ENCODE data around the gene ZDHHC14.
"Not testable (repeated sequence)": the region's sequence is repeated elsewhere in the genome, so short reads cannot be mapped to it uniquely, and the experiment has no call there.

Gene ZDHHC14

DNA sequence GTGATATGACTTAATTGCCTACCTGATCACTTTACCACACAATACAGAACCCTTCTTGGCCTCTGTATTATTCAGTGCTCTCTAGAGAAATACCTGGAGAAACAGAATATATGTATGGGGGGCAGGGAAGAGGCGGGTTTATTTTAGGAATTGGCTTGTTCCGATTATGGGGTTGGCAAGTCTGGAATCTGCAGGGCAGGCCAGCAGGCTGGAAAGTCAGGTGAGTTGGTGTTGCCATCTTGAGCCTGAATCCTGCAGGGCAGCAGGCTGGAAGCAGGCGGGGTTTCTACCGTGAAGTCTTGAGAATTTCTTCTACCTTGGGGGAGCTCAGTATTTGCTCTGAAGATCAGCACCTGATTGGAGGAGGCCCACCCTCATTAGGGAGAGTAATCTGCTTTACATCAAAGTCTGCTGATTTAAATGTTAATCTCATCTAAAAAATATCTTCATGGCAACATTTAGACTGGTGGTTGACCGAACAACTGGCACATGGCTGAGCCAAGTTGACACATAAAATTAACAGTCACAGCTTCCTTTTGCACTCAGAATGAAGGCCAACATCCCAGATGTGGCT lies 193.9 kb downstream of the ZDHHC14 start:
- peaks cover 27% of the 10 kb centered on the region for H3K4me1 Mint-ChIP-seq (ENCODE audit: low read depth)
- H3K4me3 Mint-ChIP-seq = no peak overlapping the region
- no peaks in the 10 kb centered on the region for H3K27me3 Mint-ChIP-seq
- no peak overlapping the region for H3K27ac Mint-ChIP-seq
- no peaks in the 10 kb centered on the region for H3K36me3 Mint-ChIP-seq (ENCODE audit: low read depth)
- peaks cover 6% of the 10 kb centered on the region for H3K9me3 Mint-ChIP-seq

- Mint-ChIP-seq H3K27ac (no peak overlapping the region), H3K36me3 (ENCODE audit: low read depth) (no peaks in the 10 kb centered on the region)
Measured at GRCh38 chr6:157575436-157576145, 194.6 kb downstream of the ZDHHC14 start.

DNA sequence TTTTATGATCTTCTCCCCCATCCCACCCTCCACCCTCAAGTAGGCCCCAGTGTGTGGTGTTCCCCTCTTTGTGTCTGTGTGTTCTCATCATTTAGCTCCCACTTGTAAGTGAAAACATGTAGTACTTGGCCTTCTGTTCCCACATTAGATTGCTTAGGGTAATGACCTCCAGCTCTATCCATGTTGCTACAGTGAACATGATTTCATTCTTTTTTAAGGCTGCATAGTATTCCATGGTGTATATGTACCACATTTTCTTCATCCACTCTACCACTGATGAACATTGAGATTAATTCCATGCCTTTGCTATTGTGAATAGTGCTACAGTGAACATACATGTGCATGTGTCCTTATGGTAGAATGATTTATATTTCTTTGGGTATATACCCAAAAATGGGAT lies 196.0 kb downstream of the ZDHHC14 start:
- H3K9me3 Mint-ChIP-seq; H3K27me3 Mint-ChIP-seq; H3K4me3 Mint-ChIP-seq; H3K36me3 Mint-ChIP-seq (ENCODE audit: low read depth); H3K27ac Mint-ChIP-seq: not testable (repeated sequence)
- peaks cover 15% of the 10 kb centered on the region for H3K4me1 Mint-ChIP-seq (ENCODE audit: low read depth)

More at GRCh38 chr6:157575436-157576145, 194.6 kb downstream of the ZDHHC14 start:
- H3K4me1 Mint-ChIP-seq (ENCODE audit: low read depth) = peaks cover 21% of the 10 kb centered on the region
- H3K4me3 Mint-ChIP-seq = no peak overlapping the region
- no peaks in the 10 kb centered on the region for H3K27me3 Mint-ChIP-seq
- H3K9me3 Mint-ChIP-seq = peaks cover 6% of the 10 kb centered on the region

DNA sequence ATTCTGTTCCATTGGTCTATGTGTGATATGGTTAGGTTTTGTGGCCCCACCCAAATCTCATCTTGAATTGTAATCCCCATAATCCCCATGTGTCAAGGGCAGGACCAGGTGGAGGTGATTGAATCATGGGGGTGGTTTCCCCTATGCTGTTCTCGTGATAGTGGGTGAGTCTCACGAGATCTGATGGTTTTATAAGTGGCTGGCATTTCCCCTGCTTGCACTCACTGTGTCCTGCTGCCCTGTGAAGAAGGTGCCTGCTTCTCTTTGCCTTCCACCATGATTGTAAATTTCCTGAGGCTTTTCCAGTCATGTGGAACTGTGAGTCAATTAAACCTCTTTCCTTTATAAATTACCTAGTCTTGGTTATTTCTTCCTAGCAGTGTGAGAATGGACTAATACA lies 197.5 kb downstream of the ZDHHC14 start:
- peaks cover 15% of the 10 kb centered on the region for H3K4me1 Mint-ChIP-seq (ENCODE audit: low read depth)
- not testable (repeated sequence) for H3K27me3 Mint-ChIP-seq; H3K27ac Mint-ChIP-seq; H3K36me3 Mint-ChIP-seq (ENCODE audit: low read depth); H3K4me3 Mint-ChIP-seq
- H3K9me3 Mint-ChIP-seq = peaks cover 18% of the 10 kb centered on the region

GRCh38 chr6:157579467-157580031 lies 198.6 kb downstream of the ZDHHC14 start:
- Mint-ChIP-seq H3K36me3 (ENCODE audit: low read depth) (no peaks in the 10 kb centered on the region), H3K4me1 (ENCODE audit: low read depth) (peaks cover 15% of the 10 kb centered on the region), H3K27me3 (no peaks in the 10 kb centered on the region), H3K27ac (no peak overlapping the region), H3K4me3 (no peak overlapping the region), H3K9me3 (peaks cover 18% of the 10 kb centered on the region)

DNA sequence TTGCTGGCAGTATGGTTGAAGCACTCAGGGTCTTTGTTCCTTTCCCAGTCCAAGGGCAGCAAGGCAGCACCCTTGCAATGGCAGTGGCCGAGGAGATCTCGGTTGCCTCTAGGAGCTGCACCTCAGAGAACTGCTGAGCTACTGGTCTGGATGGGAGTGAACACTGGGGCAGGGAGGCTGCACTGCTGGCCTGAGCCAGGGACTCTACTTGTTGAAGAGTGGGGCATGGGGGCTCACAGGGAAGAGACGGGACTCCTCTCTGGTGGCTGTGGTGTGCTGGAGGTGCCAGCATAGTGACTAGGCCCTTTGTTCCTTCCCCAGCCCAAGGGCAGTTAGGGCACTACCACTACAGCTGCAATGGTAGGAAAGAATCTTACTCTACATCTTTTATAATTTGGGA lies 203.0 kb downstream of the ZDHHC14 start:
- H3K9me3 Mint-ChIP-seq = peaks cover 15% of the 10 kb centered on the region
- peaks cover 5% of the 10 kb centered on the region for H3K36me3 Mint-ChIP-seq (ENCODE audit: low read depth)
- H3K4me3 Mint-ChIP-seq = no peak overlapping the region
- H3K4me1 Mint-ChIP-seq (ENCODE audit: low read depth) = peaks cover 6% of the 10 kb centered on the region
- H3K27me3 Mint-ChIP-seq = no peaks in the 10 kb centered on the region
- no peak overlapping the region for H3K27ac Mint-ChIP-seq

DNA sequence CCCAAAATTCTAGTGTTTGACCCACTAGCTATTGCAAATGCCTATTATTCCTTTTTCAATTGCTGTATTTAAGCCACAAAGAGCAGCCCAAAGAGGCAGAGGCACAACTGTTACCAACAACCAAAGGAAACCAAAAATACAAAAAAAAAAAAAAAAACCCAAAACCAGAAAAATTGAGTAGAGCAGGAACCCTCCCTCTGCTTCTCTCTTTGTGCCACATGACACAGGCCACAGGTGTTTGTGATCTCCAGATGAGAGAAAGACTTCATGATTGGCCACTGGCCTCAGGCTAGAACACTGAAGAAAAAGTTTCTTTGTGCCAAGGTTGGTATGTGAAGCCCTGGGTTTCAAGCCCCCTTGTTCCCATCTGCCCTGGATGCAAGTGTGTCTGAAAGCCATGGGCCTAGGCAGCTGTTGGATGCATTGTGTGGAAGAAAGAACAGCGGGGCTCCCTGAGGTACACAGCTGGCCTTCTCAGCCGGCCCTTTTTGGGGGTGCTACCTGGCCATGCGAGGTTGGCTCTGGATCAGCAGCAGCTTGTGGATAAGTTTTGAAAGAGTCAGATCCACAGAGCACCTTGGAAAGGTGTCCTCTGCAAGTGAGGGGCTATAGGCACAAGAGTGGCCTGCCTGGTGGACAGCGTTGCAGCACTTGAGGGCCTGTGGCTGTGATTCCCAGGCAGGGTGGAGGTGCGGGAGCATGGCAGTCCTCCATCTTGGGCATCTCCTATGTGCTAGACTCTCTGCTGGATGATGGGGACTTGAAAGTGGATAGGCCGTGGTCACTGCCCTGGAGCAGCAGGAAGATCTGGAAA lies 204.5 kb downstream of the ZDHHC14 start:
- Mint-ChIP-seq H3K27me3 (no peaks in the 10 kb centered on the region), H3K36me3 (ENCODE audit: low read depth) (peaks cover 14% of the 10 kb centered on the region), H3K4me1 (ENCODE audit: low read depth) (no peaks in the 10 kb centered on the region), H3K27ac (no peak overlapping the region), H3K9me3 (peaks cover 23% of the 10 kb centered on the region), H3K4me3 (no peak overlapping the region)

DNA sequence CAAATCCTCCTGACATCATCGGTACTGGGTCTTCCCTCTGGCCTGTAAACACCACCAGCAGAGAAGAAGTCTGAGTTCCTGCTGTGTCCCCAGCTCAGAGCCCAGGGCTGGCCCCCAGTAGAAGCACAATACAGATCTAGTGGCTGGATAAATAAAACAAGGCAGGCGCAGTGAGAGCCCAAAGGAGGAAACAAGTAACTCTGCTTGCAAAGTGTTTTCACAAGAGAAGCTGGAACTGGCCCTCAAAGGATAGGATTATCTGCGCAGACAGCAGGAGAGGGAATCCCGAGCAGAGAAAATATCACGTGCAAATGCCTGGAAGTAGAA lies 205.1 kb downstream of the ZDHHC14 start:
- no peak overlapping the region for H3K4me3 Mint-ChIP-seq
- peaks cover 23% of the 10 kb centered on the region for H3K9me3 Mint-ChIP-seq
- no peaks in the 10 kb centered on the region for H3K27me3 Mint-ChIP-seq
- H3K27ac Mint-ChIP-seq = no peak overlapping the region
- H3K36me3 Mint-ChIP-seq (ENCODE audit: low read depth) = peaks cover 14% of the 10 kb centered on the region
- no peaks in the 10 kb centered on the region for H3K4me1 Mint-ChIP-seq (ENCODE audit: low read depth)

- no peak overlapping the region for H3K4me3 Mint-ChIP-seq
- H3K36me3 Mint-ChIP-seq (ENCODE audit: low read depth) = peaks cover 20% of the 10 kb centered on the region
- H3K4me1 Mint-ChIP-seq (ENCODE audit: low read depth) = no peaks in the 10 kb centered on the region
- H3K9me3 Mint-ChIP-seq = peaks cover 28% of the 10 kb centered on the region
- H3K27ac Mint-ChIP-seq = no peak overlapping the region
- H3K27me3 Mint-ChIP-seq = no peaks in the 10 kb centered on the region
Measured at GRCh38 chr6:157586476-157587126, 205.6 kb downstream of the ZDHHC14 start.

GRCh38 chr6:157587127-157587926 lies 206.3 kb downstream of the ZDHHC14 start:
- Mint-ChIP-seq H3K4me3 (no peak overlapping the region), H3K4me1 (ENCODE audit: low read depth) (no peaks in the 10 kb centered on the region), H3K27me3 (no peaks in the 10 kb centered on the region), H3K36me3 (ENCODE audit: low read depth) (peaks cover 20% of the 10 kb centered on the region), H3K9me3 (peaks cover 26% of the 10 kb centered on the region), H3K27ac (no peak overlapping the region)

DNA sequence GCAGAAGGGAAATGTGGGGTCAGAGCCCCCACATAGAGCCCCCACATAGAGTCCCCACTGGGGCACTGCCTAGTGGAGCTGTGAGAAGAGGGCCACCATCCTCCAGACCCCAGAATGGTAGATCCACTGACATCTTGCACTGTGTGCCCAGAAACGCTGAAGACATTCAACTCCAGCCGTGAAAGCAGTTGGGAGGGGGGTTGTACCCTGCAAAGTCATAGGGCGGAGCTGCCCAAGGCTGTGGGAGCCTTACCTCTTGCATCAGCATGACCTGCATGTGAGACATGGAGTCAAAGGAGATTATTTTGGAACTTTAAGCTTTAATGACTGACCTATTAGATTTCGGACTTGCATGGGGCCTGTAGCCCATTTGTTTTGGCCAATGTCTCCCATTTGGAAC lies 209.7 kb downstream of the ZDHHC14 start:
- not testable (repeated sequence) for H3K27me3 Mint-ChIP-seq; H3K27ac Mint-ChIP-seq; H3K4me3 Mint-ChIP-seq; H3K4me1 Mint-ChIP-seq (ENCODE audit: low read depth)
- Mint-ChIP-seq H3K36me3 (ENCODE audit: low read depth) (peaks cover 20% of the 10 kb centered on the region), H3K9me3 (peaks cover 17% of the 10 kb centered on the region)

DNA sequence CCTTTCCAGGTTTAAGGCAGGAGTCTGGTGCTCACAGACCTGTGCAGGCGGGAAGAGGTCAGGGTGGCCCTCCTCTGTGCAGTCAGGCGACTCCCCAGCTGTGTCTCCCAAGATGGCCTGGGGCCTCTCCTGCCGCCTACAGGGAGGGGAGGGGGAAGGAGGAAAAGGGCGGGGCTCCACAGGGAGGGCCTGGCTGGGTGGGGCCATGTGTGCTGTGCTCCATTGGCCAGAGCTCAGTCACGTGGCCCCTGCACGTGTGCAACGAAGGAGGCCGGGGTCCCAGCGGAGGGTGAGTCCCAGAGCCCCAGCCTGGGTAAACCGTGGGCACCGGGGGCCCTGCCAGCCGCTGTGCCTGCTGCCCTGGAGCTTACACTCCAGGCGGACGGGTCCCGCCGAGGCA lies 211.6 kb downstream of the ZDHHC14 start:
- Mint-ChIP-seq H3K4me3 (no peak overlapping the region), H3K36me3 (ENCODE audit: low read depth) (peaks cover 20% of the 10 kb centered on the region), H3K27me3 (no peaks in the 10 kb centered on the region), H3K27ac (no peak overlapping the region), H3K9me3 (peaks cover 17% of the 10 kb centered on the region), H3K4me1 (ENCODE audit: low read depth) (no peaks in the 10 kb centered on the region)

GRCh38 chr6:157592980-157593379 lies 212.0 kb downstream of the ZDHHC14 start:
- no peaks in the 10 kb centered on the region for H3K4me1 Mint-ChIP-seq (ENCODE audit: low read depth)
- peaks cover 17% of the 10 kb centered on the region for H3K9me3 Mint-ChIP-seq
- H3K27me3 Mint-ChIP-seq = no peaks in the 10 kb centered on the region
- H3K27ac Mint-ChIP-seq = no peak overlapping the region
- peaks cover 20% of the 10 kb centered on the region for H3K36me3 Mint-ChIP-seq (ENCODE audit: low read depth)
- peak overlapping the region; percentile 28 for H3K4me3 Mint-ChIP-seq

DNA sequence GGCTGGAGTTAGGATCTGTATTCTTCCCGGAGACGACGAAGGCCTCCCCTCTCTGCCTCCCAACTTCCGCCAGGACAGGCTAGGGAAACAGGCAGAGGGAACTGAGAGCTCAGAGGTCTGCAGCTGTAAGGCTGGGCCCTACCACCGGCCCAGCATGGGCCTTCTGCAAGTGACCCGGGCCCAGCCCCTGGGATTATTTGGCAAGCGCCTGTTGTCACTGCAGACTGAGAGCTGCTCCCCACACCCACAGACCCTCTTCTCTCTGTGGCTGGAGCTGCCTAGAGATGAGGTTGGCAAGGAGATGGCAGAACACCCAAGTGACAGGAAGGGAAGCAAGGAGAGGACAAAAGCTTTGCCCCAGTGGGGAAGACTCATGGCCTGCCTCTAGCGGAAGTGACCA lies 212.6 kb downstream of the ZDHHC14 start:
- H3K36me3 Mint-ChIP-seq (ENCODE audit: low read depth) = peaks cover 19% of the 10 kb centered on the region
- peaks cover 17% of the 10 kb centered on the region for H3K9me3 Mint-ChIP-seq
- no peak overlapping the region for H3K27ac Mint-ChIP-seq
- no peak overlapping the region for H3K4me3 Mint-ChIP-seq
- no peaks in the 10 kb centered on the region for H3K27me3 Mint-ChIP-seq
- H3K4me1 Mint-ChIP-seq (ENCODE audit: low read depth) = no peaks in the 10 kb centered on the region

All from stimulated activated naive CD8-positive, alpha-beta T cell treated with anti-CD3 and anti-CD28 coated beads, Interleukin-15, Interleukin-2, amounts not matched to agents 100 ng/mL and 50 ng/mL, for 24 hours (primary cell).